K562 (cell line): ENCODE measurements around the gene BSPRY. TPM values are rescaled to one million over a fixed set of nuclear protein-coding genes. Genes with fewer than 3 reads are reported as not detected.

Source experiments
- ATF2 ChIP-seq: sonication (generic); formaldehyde crosslinking; IDR thresholded peaks from 2 replicates; pipeline ENCODE4 v1.8.1; 2022; ENCODE audit warnings: missing genetic modification reagents
- E2F1 ChIP-seq: sonication (generic); formaldehyde crosslinking; IDR thresholded peaks from 2 replicates; pipeline ENCODE4 v1.8.1; 2023; ENCODE audit warnings: mild to moderate bottlenecking, missing genetic modification reagents, moderate library complexity
- ETV5 ChIP-seq: sonication (generic); formaldehyde crosslinking; IDR thresholded peaks from 2 replicates; pipeline ENCODE4 v1.4.0; 2020; ENCODE audit warnings: low read depth, mild to moderate bottlenecking, missing genetic modification reagents
- HDAC6 ChIP-seq: IDR thresholded peaks from 2 replicates; pipeline ENCODE4 v1.6.1; 2012; ENCODE audit warnings: low read depth, mild to moderate bottlenecking, control low read depth, inconsistent platforms, low read length, moderate library complexity
- LARP7 ChIP-seq: fragments of 450-650 bp; IDR thresholded peaks from 2 replicates; pipeline ENCODE4 v1.6.1; 2016
- MBD2 ChIP-seq: sonication (generic); IDR thresholded peaks from 2 replicates; pipeline ENCODE4 v1.6.1; 2016; ENCODE audit warnings: low read depth, borderline replicate concordance
- MCM3 ChIP-seq: fragments of 450-650 bp; IDR thresholded peaks from 2 replicates; pipeline ENCODE4 v1.6.1; 2016
- NFE2L1 ChIP-seq: fragments of 450-650 bp; IDR thresholded peaks from 2 replicates; pipeline ENCODE4 v1.6.1; 2016; ENCODE audit warnings: missing genetic modification characterization, low read depth, mild to moderate bottlenecking, missing compliant biosample characterization, moderate library complexity, borderline replicate concordance
- NRF1 ChIP-seq, 2 experiments: fragments of 450-650 bp; IDR thresholded peaks in 1 of 2; conservative IDR thresholded peaks in 1 of 2; 2 replicates each; pipeline ENCODE4 v1.6.1; 2014; ENCODE audit warnings: mild to moderate bottlenecking in 2 of 2
- POLR3G ChIP-seq: IDR thresholded peaks from 2 replicates; pipeline ENCODE4 v1.6.1; 2011; ENCODE audit not compliant: insufficient read length, insufficient replicate concordance; ENCODE audit errors: extremely low read depth
- SMARCA5 ChIP-seq: fragments of 450-650 bp; IDR thresholded peaks from 2 replicates; pipeline ENCODE4 v1.6.1; 2016
- TCF3 ChIP-seq: sonication (generic); formaldehyde crosslinking; IDR thresholded peaks from 2 replicates; pipeline ENCODE4 v1.4.0; 2020; ENCODE audit warnings: mild to moderate bottlenecking, missing genetic modification reagents
- ZBTB1 ChIP-seq: sonication (generic); formaldehyde crosslinking; IDR thresholded peaks from 2 replicates; pipeline ENCODE4 v1.8.1; 2023; ENCODE audit warnings: missing genetic modification reagents, low read depth, mild to moderate bottlenecking, borderline replicate concordance
- ZBTB11 ChIP-seq, 3 experiments: fragments of 200-800 bp in 1 of 3; fragments of 250-450 bp in 1 of 3; fragments of 450-650 bp in 1 of 3; sonication (Bioruptor Pico) in 1 of 3; sonication (Bioruptor generic) in 1 of 3; formaldehyde crosslinking in 1 of 3; IDR thresholded peaks; 2 replicates each; pipeline versions ENCODE4 v1.6.1 to v1.8.0; 2016 to 2022; ENCODE audit warnings: mild to moderate bottlenecking in 2 of 3, missing genetic modification characterization in 2 of 3, missing compliant biosample characterization in 1 of 3, moderate library complexity in 1 of 3
- ZNF232 ChIP-seq: sonication (generic); formaldehyde crosslinking; IDR thresholded peaks from 2 replicates; pipeline ENCODE4 v1.8.0; 2022; ENCODE audit warnings: mild to moderate bottlenecking, missing genetic modification reagents
- ZNF398 ChIP-seq: fragments of 250-450 bp; sonication (Bioruptor Pico); IDR thresholded peaks from 2 replicates; pipeline ENCODE4 v1.8.0; 2021; ENCODE audit warnings: moderate library complexity, mild to moderate bottlenecking, inconsistent platforms
- ZNF695 ChIP-seq: fragments of 450-650 bp; formaldehyde crosslinking; IDR thresholded peaks from 2 replicates; pipeline ENCODE4 v1.4.0; 2020; ENCODE audit warnings: mild to moderate bottlenecking, moderate library complexity
- polyA plus RNA-seq, 8 experiments: library from polyadenylated mRNA; depleted of rRNA in 4 of 8; stranded (reverse) in 5 of 8; unstranded in 3 of 8; fragments of >200 nt; fragmentation: Nextera tagmentation in 2 of 8; fragmentation: Illumina TruSeq in 1 of 8; extraction: Ambion mirVana in 2 of 8; extraction: Trizol in 1 of 8; gene quantifications; 2 replicates each; pipeline versions ENCODE4 v1.2.1 to v1.2.3, GENCODE V29; 2011 to 2014; ENCODE audit warnings: inconsistent platforms in 1 of 8, missing spikeins in 1 of 8
- total RNA-seq, 7 experiments: library from RNA; depleted of rRNA in 6 of 7; stranded (reverse); fragments of >200 nt in 6 of 7; fragmentation: Illumina TruSeq in 2 of 7; extraction: Trizol in 2 of 7; gene quantifications; 2 replicates each; pipeline versions ENCODE4 v1.2.1 to v1.2.3, GENCODE V29; 2011 to 2021; ENCODE audit warnings: low replicate concordance in 1 of 7

BSPRY gene
- total and polyA plus RNA-seq, 9 of the 15 experiments (the other 6 are each of a cell fraction or from before 2014, with no cell fraction given): 0.07 to 0.67 (median 0.18) TPM

- TF ChIP-seq ATF2 (CRISPR knock-in tag) (no peak), NRF1 (conservative IDR thresholded peaks at IDR 0.05 in 1 of 2, IDR thresholded peaks at IDR 0.05 in 1 of 2) (peak; percentile 87 to 89), ZBTB11 (CRISPR knock-in tag; IDR thresholded peaks at IDR 0.05) (peak in 1 of 3 experiments; percentile 71; a peak in 2 of 6 replicates), MBD2 (peak; percentile 23; the same call in 1 of the 2 replicates), LARP7 (no peak), ZBTB1 (CRISPR knock-in tag) (peak; percentile 43; the same call in 1 of the 2 replicates), SMARCA5 (no peak), E2F1 (CRISPR knock-in tag) (peak; percentile 69), HDAC6 (no peak), NFE2L1 (tag) (no peak), MCM3 (no peak), ZNF232 (no peak; the same call in 1 of the 2 replicates), ZNF695 (CRISPR knock-in tag) (no peak), ETV5 (CRISPR knock-in tag) (peak; percentile 79), POLR3G (no peak), TCF3 (CRISPR knock-in tag) (no peak; the same call in 1 of the 2 replicates), ZNF398 (CRISPR knock-in tag) (no peak)
These were observed 61.0 kb downstream of the BSPRY start, which contains the start of the genes C9orf43 and POLE3 (continued) for GRCh38 chr9:113410207-113410864.
